B cell (primary cell): ENCODE measurements around the gene NPAS2. TPM values are rescaled to one million over a fixed set of nuclear protein-coding genes. Genes with fewer than 3 reads are reported as not detected.

Experiments used
- ATAC-seq: fragments of 200-7000 bp; cut with Tn5 transposase; one replicate; pipeline ENCODE4 v1.10.0; 2021; ENCODE audit warnings: low read depth, mild to moderate bottlenecking, moderate number of reproducible peaks, moderate library complexity
- CTCF ChIA-PET: fragments of 350-600 bp; sonication (Branson Sonifier 250); formaldehyde crosslinking; loops from one replicate; lab custom pipeline; 2021; ENCODE audit warnings: antibody characterized with exemption, inconsistent platforms; lab: Charles Lee
- POLR2A ChIA-PET: fragments of 350-600 bp; sonication (Branson Sonifier 250); formaldehyde crosslinking; loops from one replicate; lab custom pipeline; 2021; ENCODE audit warnings: antibody characterized with exemption; lab: Charles Lee
- DNase-seq: peaks from one replicate; pipeline ENCODE4 v3.0.0; 2013
- H2AFZ ChIP-seq: 2 replicates; pipeline ENCODE4 v1.6.1; 2012; ENCODE audit warnings: mild to moderate bottlenecking, low read depth, low read length; ENCODE audit not compliant: insufficient read depth, poor library complexity, severe bottlenecking
- H3K27ac ChIP-seq, 2 donors: 1 replicate in 1 of 2; 2 replicates in 1 of 2; pipeline ENCODE4 v1.5.1; 2012 to 2013; ENCODE audit warnings: low read length in 2 of 2, mild to moderate bottlenecking in 2 of 2, moderate library complexity in 1 of 2
- H3K27me3 ChIP-seq, 4 experiments: fragments of 200-600 bp in 1 of 4; sonication (generic) in 1 of 4; replicated peaks in 1 of 4; 1 replicate in 2 of 4; 2 replicates in 2 of 4; pipeline versions ENCODE4 v1.6.1 to v1.7.0; 2013 to 2016; ENCODE audit warnings: low read length in 3 of 4, mild to moderate bottlenecking in 2 of 4, mixed read lengths in 1 of 4, moderate library complexity in 1 of 4; ENCODE audit not compliant: insufficient read depth in 4 of 4, control insufficient read depth in 3 of 4; ENCODE audit errors: control extremely low read depth in 1 of 4
- H3K36me3 ChIP-seq, 2 experiments: replicated peaks in 1 of 2; 1 replicate in 1 of 2; 2 replicates in 1 of 2; pipeline versions ENCODE4 v1.6.1 to v1.7.1; 2013; ENCODE audit warnings: low read length in 1 of 2; ENCODE audit not compliant: insufficient read depth in 2 of 2, control insufficient read depth in 1 of 2; ENCODE audit errors: control extremely low read depth in 1 of 2, extremely low read depth in 1 of 2
- H3K4me1 ChIP-seq, 2 donors: fragments of 200-600 bp in 1 of 2; sonication (generic) in 1 of 2; 1 replicate in 1 of 2; 2 replicates in 1 of 2; pipeline versions ENCODE4 v1.5.1 to v1.6.1; 2013 to 2017; ENCODE audit warnings: low read length in 2 of 2; ENCODE audit not compliant: control insufficient read depth in 2 of 2, insufficient read depth in 2 of 2
- H3K4me2 ChIP-seq: replicated peaks from 2 replicates; pipeline ENCODE3; 2012; ENCODE audit warnings: mild to moderate bottlenecking, low read depth, low read length; ENCODE audit not compliant: poor library complexity, severe bottlenecking
- H3K4me3 ChIP-seq, 5 experiments: fragments of 200-600 bp in 1 of 5; sonication (generic) in 1 of 5; 1 replicate in 3 of 5; 2 replicates in 2 of 5; pipeline versions ENCODE4 v1.5.1 to v1.7.0; 2011 to 2016; ENCODE audit warnings: low read length in 4 of 5, mild to moderate bottlenecking in 4 of 5, low read depth in 2 of 5, control low read depth in 1 of 5, moderate library complexity in 1 of 5; ENCODE audit not compliant: insufficient read depth in 1 of 5; ENCODE audit errors: control extremely low read depth in 1 of 5, extremely low read depth in 1 of 5
- H3K79me2 ChIP-seq: fragments of 200-600 bp; sonication (generic); one replicate; pipeline ENCODE4 v1.6.0; 2016; ENCODE audit warnings: low read length; ENCODE audit not compliant: control insufficient read depth, insufficient read depth
- H3K9ac ChIP-seq: fragments of 200-600 bp; sonication (generic); 2 replicates; pipeline ENCODE4 v1.6.1; 2017; ENCODE audit warnings: mild to moderate bottlenecking, low read length, moderate library complexity
- H3K9me3 ChIP-seq, 3 donors: one replicate each; pipeline versions ENCODE4 v1.6.1 to v1.7.1; 2013; ENCODE audit warnings: low read length in 2 of 3; ENCODE audit not compliant: control insufficient read depth in 2 of 3, insufficient read depth in 1 of 3; ENCODE audit errors: control extremely low read depth in 1 of 3
- H4K20me1 ChIP-seq: 2 replicates; pipeline ENCODE4 v1.6.0; 2012; ENCODE audit warnings: mild to moderate bottlenecking, low read length; ENCODE audit not compliant: insufficient read depth, control insufficient read depth, poor library complexity, severe bottlenecking
- H3K27ac Mint-ChIP-seq: one replicate; pipeline ENCODE4 v1.8.0; 2021; ENCODE audit warnings: mixed read lengths
- H3K27me3 Mint-ChIP-seq: one replicate; pipeline ENCODE4 v1.8.0; 2021; ENCODE audit warnings: mixed read lengths
- H3K4me1 Mint-ChIP-seq: one replicate; pipeline ENCODE4 v1.8.0; 2021; ENCODE audit warnings: mixed read lengths
- H3K4me3 Mint-ChIP-seq: one replicate; pipeline ENCODE4 v1.8.0; 2021; ENCODE audit warnings: mixed read lengths
- H3K9me3 Mint-ChIP-seq: one replicate; pipeline ENCODE4 v1.8.0; 2022; ENCODE audit warnings: mixed read lengths; ENCODE audit not compliant: insufficient read depth
- CTCF ChIP-seq: fragments of 200-600 bp; IDR thresholded peaks from one replicate; pipeline ENCODE4 v1.8.0; 2022; ENCODE audit warnings: antibody characterized with exemption, mild to moderate bottlenecking
- EZH2 ChIP-seq: IDR thresholded peaks from 2 replicates; pipeline ENCODE4 v1.6.1; 2012; ENCODE audit warnings: borderline replicate concordance, low read depth, mild to moderate bottlenecking, moderate library complexity, low read length; ENCODE audit not compliant: insufficient read depth, poor library complexity, severe bottlenecking
- whole genome bisulfite sequencing: methylation state at CpG from one replicate; pipeline ENCODE4 v1.1.5; 2013; ENCODE audit warnings: missing lambda C conversion rate; ENCODE audit not compliant: insufficient coverage; 5-methylcytosine and 5-hydroxymethylcytosine counted together
- intact Hi-C: fragments of 100-400 bp; cut with micrococcal nuclease; formaldehyde crosslinking; loops from one replicate; pipeline ENCODE4 v1.10.0; 2022
- polyA plus RNA-seq: library from polyadenylated mRNA; depleted of rRNA; stranded (reverse); fragments of >200 nt; gene quantifications from 2 replicates; pipeline ENCODE4 v1.2.3, GENCODE V29; 2012
- total RNA-seq, 2 donors: library from RNA; stranded (reverse); fragments of 120-200 nt in 1 of 2; gene quantifications; 1 replicate in 1 of 2; 2 replicates in 1 of 2; pipeline versions ENCODE4 v1.2.3 to v1.2.4, GENCODE V29; 2013 to 2022

NPAS2 gene
- total and polyA plus RNA-seq, 2 donors (not counting 1 experiment from before 2014, with no cell fraction given) = not detected

DNA sequence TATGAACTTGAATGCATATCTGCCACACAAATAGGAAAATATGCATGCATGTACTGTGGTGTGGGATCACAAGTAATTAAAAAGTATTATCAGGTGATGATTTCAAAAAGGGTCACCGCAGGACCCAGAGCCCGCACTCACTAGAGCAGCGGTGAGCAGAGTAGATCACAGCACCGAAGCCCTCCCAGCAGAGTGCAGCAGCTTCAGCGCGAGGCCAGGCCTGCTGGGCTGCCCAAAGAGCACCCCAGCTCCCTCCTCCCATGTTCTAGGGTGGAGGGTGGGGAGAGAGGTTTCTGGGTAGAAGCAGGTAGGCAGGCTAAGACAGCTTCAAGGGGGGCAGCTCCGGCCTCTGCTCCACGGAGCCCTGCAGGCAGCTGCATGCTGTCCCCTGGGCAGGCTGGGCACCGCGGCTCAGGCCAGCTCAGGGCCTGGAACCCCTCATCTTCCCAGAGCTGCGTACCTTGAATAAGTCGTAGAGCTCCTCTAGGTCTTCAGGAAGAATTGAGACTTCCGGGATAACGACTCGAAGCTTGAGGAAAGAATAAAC, 207.1 kb downstream of the NPAS2 start:
- Histone ChIP-seq H3K9ac (no peak overlapping the region), H4K20me1 (no peaks in the 10 kb centered on the region), H3K4me2 (no peak overlapping the region), H3K36me3 (peaks cover 0 to 2% of the 10 kb centered on the region in 2 experiments), H3K4me3 (no peak overlapping the region), H3K9me3 (peaks cover 0 to 3% (median 0%) of the 10 kb centered on the region in 3 donors), H3K4me1 (no peaks in the 10 kb centered on the region), H2AFZ (no peak overlapping the region), H3K79me2 (no peaks in the 10 kb centered on the region), H3K27me3 (peaks cover 0 to 3% (median 0%) of the 10 kb centered on the region in 4 experiments), H3K27ac (no peak overlapping the region)
- WGBS = 94% methylated on average over 10 of the region's 15 CpGs
- intact Hi-C loops = no loop called here
- no peak overlapping the region for H3K27ac Mint-ChIP-seq
- ATAC-seq (no peak), DNase-seq (no peak)
- H3K4me1 Mint-ChIP-seq = peaks cover 3% of the 10 kb centered on the region
- CTCF ChIA-PET = interaction anchor here (2.1 to 2.4 kb wide), 2 partner anchors 14 to 178 kb away, joined by 8 to 9 read pairs; no protein-coding TSS in a partner anchor
- TF ChIP-seq CTCF (no peak), EZH2 (no peak)
- H3K4me3 Mint-ChIP-seq = no peak overlapping the region
- H3K27me3 Mint-ChIP-seq = no peaks in the 10 kb centered on the region
- POLR2A ChIA-PET = no interaction called here
- H3K9me3 Mint-ChIP-seq = no peaks in the 10 kb centered on the region

DNA sequence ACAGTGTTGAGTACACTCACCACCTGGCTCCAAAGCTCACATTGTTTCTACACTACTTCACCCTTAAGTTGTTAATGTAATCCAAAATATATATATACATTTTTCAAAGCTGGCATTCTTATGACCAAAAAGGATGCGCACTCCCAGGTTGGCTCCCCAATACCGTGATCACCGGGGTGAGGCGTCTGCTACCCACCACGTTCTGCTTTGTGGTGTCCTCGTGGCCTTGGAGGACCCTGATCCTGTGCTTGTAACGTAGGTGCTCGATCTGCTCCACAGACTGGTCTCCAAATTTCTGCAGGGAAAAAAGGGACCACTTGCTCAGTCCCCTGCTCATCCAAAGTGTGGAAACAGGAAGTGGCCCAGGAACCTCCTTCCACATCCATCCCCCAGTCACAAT, 207.9 kb downstream of the NPAS2 start:
- intact Hi-C loops = no loop called here
- 90% methylated on average over 8 of the region's 8 CpGs for WGBS
- CTCF ChIA-PET = interaction anchor here (2.1 to 2.4 kb wide), 2 partner anchors 15 to 177 kb away, joined by 8 to 9 read pairs; no protein-coding TSS in a partner anchor

More for the DNA sequence above, 207.9 kb downstream of the NPAS2 start:
- Mint-ChIP-seq H3K27ac (no peak overlapping the region), H3K27me3 (no peaks in the 10 kb centered on the region), H3K4me1 (peaks cover 3% of the 10 kb centered on the region), H3K4me3 (no peak overlapping the region), H3K9me3 (no peaks in the 10 kb centered on the region)
- TF ChIP-seq EZH2 (no peak), CTCF (no peak)
- no peak overlapping the region for H2AFZ ChIP-seq
- no peak overlapping the region for H3K4me2 ChIP-seq
- H3K4me3 ChIP-seq = no peak overlapping the region
- ATAC-seq (no peak), DNase-seq (no peak)
- H3K9me3 ChIP-seq = peaks cover 0 to 3% (median 0%) of the 10 kb centered on the region in 3 donors
- H3K27ac ChIP-seq = no peak overlapping the region
- H3K4me1 ChIP-seq = no peaks in the 10 kb centered on the region
- no peaks in the 10 kb centered on the region for H3K36me3 ChIP-seq
- H4K20me1 ChIP-seq = no peaks in the 10 kb centered on the region
- peaks cover 0 to 3% (median 0%) of the 10 kb centered on the region in 4 experiments for H3K27me3 ChIP-seq
- no peaks in the 10 kb centered on the region for H3K79me2 ChIP-seq
- POLR2A ChIA-PET = no interaction called here
- H3K9ac ChIP-seq = no peak overlapping the region
